Measurements from ENCODE around the gene ABLIM2.

DNA sequence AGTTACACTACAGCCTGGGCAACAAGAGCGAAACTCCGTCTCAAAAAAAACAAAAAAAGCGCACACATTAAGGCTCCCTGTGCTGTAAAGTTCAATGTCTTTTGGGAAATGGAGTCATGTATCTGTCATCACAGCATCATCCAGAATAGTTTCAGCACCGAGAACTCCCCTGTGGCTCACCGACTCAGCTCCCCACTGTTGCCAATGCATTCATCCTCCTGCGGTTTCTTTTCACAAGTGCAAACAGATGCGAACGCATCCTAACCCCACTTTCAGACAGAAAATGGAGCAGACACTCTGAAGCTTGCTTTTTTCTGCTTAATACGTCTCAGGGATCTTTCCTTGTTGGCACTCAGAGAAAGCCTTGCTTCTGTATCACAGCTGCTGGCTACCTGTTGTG is 26.7 kb upstream of the ABLIM2 start:
- TF ChIP-seq POLR2AphosphoS5 (IDR thresholded peaks at IDR 0.05; ENCODE audit: low read depth) (no peak), GABPA (IDR thresholded peaks at IDR 0.05; ENCODE audit: low read depth) (no peak)
- TF ChIP-seq, protein P1, sequence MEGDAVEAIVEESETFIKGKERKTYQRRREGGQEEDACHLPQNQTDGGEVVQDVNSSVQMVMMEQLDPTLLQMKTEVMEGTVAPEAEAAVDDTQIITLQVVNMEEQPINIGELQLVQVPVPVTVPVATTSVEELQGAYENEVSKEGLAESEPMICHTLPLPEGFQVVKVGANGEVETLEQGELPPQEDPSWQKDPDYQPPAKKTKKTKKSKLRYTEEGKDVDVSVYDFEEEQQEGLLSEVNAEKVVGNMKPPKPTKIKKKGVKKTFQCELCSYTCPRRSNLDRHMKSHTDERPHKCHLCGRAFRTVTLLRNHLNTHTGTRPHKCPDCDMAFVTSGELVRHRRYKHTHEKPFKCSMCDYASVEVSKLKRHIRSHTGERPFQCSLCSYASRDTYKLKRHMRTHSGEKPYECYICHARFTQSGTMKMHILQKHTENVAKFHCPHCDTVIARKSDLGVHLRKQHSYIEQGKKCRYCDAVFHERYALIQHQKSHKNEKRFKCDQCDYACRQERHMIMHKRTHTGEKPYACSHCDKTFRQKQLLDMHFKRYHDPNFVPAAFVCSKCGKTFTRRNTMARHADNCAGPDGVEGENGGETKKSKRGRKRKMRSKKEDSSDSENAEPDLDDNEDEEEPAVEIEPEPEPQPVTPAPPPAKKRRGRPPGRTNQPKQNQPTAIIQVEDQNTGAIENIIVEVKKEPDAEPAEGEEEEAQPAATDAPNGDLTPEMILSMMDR (IDR thresholded peaks at IDR 0.05; ENCODE audit: insufficient read depth, low read length) = no peak
- TF ChIP-seq, protein P2, sequence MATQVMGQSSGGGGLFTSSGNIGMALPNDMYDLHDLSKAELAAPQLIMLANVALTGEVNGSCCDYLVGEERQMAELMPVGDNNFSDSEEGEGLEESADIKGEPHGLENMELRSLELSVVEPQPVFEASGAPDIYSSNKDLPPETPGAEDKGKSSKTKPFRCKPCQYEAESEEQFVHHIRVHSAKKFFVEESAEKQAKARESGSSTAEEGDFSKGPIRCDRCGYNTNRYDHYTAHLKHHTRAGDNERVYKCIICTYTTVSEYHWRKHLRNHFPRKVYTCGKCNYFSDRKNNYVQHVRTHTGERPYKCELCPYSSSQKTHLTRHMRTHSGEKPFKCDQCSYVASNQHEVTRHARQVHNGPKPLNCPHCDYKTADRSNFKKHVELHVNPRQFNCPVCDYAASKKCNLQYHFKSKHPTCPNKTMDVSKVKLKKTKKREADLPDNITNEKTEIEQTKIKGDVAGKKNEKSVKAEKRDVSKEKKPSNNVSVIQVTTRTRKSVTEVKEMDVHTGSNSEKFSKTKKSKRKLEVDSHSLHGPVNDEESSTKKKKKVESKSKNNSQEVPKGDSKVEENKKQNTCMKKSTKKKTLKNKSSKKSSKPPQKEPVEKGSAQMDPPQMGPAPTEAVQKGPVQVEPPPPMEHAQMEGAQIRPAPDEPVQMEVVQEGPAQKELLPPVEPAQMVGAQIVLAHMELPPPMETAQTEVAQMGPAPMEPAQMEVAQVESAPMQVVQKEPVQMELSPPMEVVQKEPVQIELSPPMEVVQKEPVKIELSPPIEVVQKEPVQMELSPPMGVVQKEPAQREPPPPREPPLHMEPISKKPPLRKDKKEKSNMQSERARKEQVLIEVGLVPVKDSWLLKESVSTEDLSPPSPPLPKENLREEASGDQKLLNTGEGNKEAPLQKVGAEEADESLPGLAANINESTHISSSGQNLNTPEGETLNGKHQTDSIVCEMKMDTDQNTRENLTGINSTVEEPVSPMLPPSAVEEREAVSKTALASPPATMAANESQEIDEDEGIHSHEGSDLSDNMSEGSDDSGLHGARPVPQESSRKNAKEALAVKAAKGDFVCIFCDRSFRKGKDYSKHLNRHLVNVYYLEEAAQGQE (IDR thresholded peaks at IDR 0.05; ENCODE audit: insufficient replicate concordance, low read depth) = no peak
